HG03045 (cell line): Measurements from ENCODE around the gene BCAS3.

Experiments
- ATAC-seq: cut with Tn5 transposase; IDR thresholded peaks from one replicate; pipeline ENCODE4 v1.9.1; 2021; ENCODE audit warnings: mild to moderate bottlenecking, moderate library complexity; ENCODE audit not compliant: unreplicated experiment

The BCAS3 gene

GRCh38 chr17:61211236-61211635, 533.6 kb downstream of the BCAS3 start:
- no peak for ATAC-seq

- ATAC-seq = no peak
Observed at GRCh38 chr17:61212655-61213054, 535.0 kb downstream of the BCAS3 start.

DNA sequence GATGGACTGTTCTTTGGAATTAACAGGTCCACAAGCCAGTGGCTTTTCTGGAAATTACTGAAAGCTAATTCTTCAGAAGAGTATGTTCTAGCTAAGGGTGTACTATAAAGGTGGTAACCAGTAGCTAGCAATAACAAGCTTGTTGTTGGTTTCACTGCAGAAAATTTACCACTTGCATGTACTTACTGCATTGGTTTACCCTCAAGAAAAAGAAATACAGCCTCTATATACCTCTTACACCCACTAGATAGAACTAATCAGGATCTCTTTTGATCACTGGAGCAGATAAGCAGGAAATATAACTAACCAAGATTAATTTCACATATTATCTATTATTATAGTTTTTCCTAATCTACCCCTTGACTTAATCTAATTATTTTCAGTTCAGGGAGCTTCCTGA, 537.1 kb downstream of the BCAS3 start:
- ATAC-seq = no peak

DNA sequence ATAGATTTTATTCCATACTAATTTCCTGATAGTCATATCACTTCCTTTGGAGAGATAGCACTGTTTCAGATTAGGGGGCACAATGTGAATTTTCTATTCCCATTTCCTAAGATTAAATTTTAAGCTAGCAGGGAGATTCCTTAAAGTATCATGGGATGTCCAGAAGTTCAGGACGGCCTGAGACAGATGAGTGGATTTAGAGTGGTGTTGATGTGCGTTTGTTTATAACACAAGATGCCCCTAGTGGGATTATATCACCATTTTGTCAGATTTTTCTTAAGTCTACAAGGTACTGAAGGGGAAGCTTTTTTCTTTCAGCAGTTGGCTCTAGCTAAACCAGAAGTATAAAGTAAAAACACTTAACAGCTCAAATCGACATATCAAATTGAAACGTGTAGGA, 538.4 kb downstream of the BCAS3 start:
- no peak for ATAC-seq

GRCh38 chr17:61217878-61218437, 540.3 kb downstream of the BCAS3 start:
- ATAC-seq = no peak

- no peak for ATAC-seq
Observed at GRCh38 chr17:61218438-61218837, 540.8 kb downstream of the BCAS3 start.

DNA sequence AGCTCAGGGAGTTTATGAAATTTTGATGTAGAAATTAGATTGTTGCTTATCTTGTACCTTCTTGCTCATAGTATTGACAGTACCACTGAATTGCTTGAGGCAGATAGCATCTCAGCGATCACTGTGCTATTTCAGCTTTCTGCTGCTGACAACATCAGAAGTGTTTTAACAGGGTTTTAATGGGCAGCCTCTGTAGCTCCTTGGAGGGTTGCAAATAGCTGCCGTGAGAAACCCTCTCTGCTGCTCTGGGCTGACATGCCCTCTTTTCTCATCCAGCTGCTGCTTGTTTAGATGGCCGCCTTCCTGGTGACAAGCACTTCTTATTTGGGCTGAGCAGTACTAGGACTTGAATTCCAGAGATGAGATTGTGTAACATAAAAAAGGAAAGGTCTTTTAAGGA, 541.8 kb downstream of the BCAS3 start:
- no peak for ATAC-seq

DNA sequence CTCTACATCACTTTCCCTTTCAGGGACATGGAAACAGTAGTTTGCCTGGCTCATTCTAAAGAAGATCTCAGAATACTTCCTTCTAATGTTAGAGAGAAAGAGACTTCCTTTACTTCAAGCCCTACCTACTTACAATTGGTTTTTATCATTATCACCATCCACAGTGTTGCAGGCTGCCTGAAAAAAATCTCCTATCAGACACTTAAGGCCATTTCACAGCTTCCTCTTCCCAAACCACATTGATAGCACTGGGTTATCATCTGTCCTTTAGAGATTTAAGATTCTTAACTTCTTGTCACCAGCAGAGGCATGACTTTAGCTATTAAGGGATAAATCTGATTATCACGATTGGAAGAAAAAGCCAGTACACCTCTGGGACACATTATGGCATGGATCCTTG, 543.5 kb downstream of the BCAS3 start:
- ATAC-seq = no peak

GRCh38 chr17:61221597-61222471, 544.2 kb downstream of the BCAS3 start:
- no peak for ATAC-seq

GRCh38 chr17:61223725-61224124, 546.1 kb downstream of the BCAS3 start:
- ATAC-seq = no peak

GRCh38 chr17:61225178-61225882, 547.7 kb downstream of the BCAS3 start:
- ATAC-seq = no peak

DNA sequence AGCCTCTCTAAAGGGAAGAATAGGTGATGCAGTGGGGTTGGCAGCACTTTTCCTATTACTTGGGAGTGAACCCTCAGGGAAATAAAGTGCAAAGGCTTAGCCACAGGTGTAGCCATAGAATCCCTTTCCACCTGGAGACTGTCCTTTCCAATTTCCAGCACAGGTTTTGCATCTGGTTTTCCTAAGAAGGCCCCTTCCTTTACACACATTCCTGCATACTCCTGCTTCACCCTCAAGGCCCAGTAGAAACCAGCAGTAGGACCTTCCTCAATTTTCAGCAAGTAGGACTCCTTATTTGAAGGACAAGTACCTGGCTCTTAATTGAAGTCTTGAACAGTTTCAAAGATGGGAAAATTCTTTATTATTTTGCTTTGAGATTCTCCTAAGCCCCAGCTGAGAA, 550.2 kb downstream of the BCAS3 start:
- no peak for ATAC-seq

- no peak for ATAC-seq
Observed at GRCh38 chr17:61230461-61230860, 552.8 kb downstream of the BCAS3 start.

GRCh38 chr17:61230972-61231820, 553.5 kb downstream of the BCAS3 start:
- no peak for ATAC-seq

- ATAC-seq = no peak
Observed at GRCh38 chr17:61232871-61233270, 555.2 kb downstream of the BCAS3 start.

GRCh38 chr17:61233991-61234750, 556.5 kb downstream of the BCAS3 start:
- no peak for ATAC-seq

DNA sequence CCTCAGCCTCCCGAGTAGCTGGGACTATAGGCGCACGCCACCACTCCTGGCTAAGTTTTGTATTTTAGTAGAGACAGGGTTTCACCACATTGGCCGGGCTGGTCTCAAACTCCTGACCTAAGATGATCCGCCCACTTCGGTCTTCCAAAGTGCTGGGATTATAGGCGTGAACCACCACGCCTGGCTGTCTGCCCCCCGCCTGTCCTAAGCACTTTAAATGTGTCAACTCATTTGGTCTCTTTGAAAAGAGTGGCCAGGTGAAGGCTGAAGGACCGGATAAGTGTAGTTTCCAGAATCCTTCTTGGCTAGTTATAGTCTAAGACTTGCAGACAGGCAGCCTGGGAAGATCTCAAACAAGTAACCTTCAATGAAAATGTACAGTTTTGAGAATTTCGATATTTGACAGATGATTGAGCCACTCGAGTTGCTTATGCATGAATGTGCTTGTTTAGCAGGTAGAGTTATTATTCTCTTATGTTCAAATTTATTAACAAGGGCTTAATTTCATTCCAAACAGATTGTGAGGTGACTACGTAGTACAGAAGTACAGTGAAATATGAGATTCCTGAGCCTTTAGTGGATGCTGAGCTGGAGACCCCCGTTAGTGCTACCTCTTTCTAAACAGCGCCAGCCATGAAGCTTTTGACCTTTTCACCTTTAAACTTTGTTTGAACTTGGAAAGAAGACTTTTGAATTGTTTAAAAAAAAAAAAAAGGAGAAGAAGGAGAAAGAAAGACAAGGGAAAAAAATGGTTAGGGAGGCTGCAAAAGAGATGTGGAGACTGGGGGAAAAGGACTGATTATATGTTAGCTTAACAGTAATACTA, 557.6 kb downstream of the BCAS3 start:
- no peak for ATAC-seq

GRCh38 chr17:61235827-61236197, 558.2 kb downstream of the BCAS3 start:
- ATAC-seq = no peak

DNA sequence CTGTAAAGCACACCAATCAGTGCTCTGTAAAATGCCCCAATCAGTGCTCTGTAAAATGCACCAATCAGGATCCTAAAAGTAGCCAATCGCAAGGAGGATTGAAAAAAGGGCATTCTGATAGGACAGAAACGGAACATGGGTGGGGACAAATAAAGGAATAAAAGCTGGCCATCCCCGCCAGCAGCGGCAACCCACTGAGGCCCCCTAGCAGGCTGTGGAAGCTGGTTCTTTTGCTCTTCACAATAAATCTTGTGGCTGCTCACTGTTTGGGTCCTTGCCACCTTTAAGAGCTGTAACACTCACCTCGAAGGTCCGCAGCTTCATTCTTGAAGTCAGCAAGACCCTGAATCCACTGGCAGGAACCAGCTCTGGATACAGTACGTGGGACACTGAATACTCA, 559.6 kb downstream of the BCAS3 start:
- ATAC-seq = no peak
